Neural cell (in vitro differentiated cells): ENCODE measurements around the gene TRIM29.

Source experiments
- EP300 ChIP-seq: fragments of 450-650 bp; conservative IDR thresholded peaks from 2 replicates; pipeline ENCODE4 v1.6.1; 2014; ENCODE audit warnings: antibody characterized with exemption, mild to moderate bottlenecking, moderate library complexity; ENCODE audit not compliant: poor library complexity, severe bottlenecking
- POLR2AphosphoS5 ChIP-seq: IDR thresholded peaks from 2 replicates; pipeline ENCODE4 v1.6.1; 2012
- SMC3 ChIP-seq: fragments of 450-650 bp; conservative IDR thresholded peaks from 2 replicates; pipeline ENCODE4 v1.6.1; 2014; ENCODE audit warnings: antibody characterized with exemption, mild to moderate bottlenecking, moderate library complexity; ENCODE audit not compliant: poor library complexity

DNA sequence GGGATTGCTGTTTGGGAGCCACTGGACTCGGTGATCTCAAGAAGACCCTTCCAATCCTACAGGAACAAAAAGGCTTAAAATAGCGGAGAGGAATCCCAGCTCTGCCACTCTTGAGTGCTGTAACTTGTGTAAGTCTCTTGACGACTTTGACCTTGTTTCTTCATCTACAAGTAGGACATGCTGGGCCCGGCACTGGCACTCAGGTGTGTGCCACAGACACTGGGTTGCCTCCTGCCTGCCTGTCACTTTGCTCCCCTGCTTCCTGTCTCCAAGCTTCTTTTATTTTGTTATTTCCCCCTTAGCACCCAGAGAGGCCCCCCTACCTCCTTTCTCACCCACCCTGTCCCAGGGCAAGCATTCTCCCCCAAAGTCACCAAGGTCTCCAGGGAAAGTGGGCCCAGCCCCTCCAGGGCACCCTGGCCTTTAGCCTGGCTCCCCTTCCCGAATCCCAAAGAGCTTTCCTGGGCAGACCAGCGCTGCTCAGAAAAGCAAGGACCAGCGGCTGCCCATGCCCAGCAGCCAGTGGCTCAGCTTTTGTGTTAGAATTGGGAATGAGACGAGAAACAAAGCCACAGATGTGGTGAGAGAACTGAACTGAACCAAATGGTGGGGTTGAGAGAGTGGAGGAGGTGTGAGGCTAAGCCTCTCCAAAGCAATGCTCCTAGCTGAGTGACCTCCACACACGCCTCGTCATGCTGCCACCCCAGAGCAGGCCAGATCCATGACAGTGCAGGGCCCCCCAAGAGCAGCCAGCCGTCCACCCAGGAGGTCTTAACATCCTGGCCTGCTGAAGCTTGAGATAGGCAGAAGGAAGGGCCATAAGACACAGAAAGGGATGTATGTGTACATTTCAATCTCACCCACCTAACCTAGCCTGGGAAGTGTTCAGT, 4.5 kb downstream of the TRIM29 start:
- no peak for TF ChIP-seq EP300
- no peak for TF ChIP-seq POLR2AphosphoS5
- TF ChIP-seq SMC3: no peak
